SU-DHL-6 (cell line): Measurements from ENCODE around the gene LEPROT.

Experiments used
- H2AFZ ChIP-seq: fragments of 200-600 bp; sonication (generic); 2 replicates; pipeline ENCODE4 v1.6.1; 2014; ENCODE audit warnings: low read depth, mild to moderate bottlenecking, moderate library complexity, mixed read lengths, antibody characterized with exemption, low read length; ENCODE audit not compliant: severe bottlenecking
- H3F3A ChIP-seq: fragments of 200-600 bp; shearing (Covaris generic); 2 replicates; pipeline ENCODE4 v1.6.0; 2016; ENCODE audit warnings: antibody characterized with exemption, mild to moderate bottlenecking; ENCODE audit not compliant: insufficient read depth
- H3K27ac ChIP-seq: fragments of 200-600 bp; sonication (generic); 2 replicates; pipeline ENCODE4 v1.5.1; 2016; ENCODE audit warnings: low read depth, mild to moderate bottlenecking, low read length, moderate library complexity, mixed read lengths
- H3K27me3 ChIP-seq: fragments of 200-600 bp; sonication (generic), shearing (Covaris generic); 2 replicates; pipeline ENCODE4 v1.6.0; 2014; ENCODE audit warnings: mild to moderate bottlenecking, low read length
- H3K36me3 ChIP-seq: fragments of 200-600 bp; sonication (generic); 2 replicates; pipeline ENCODE4 v1.6.1; 2014; ENCODE audit warnings: mild to moderate bottlenecking, low read length, mixed read lengths
- H3K4me2 ChIP-seq: fragments of 300-600, 200-600 bp; shearing (Covaris generic), sonication (generic); 2 replicates; pipeline ENCODE4 v1.6.0; 2014; ENCODE audit warnings: low read length, low read depth, mild to moderate bottlenecking; ENCODE audit not compliant: poor library complexity, severe bottlenecking
- H3K4me3 ChIP-seq: fragments of 200-600 bp; sonication (generic); 2 replicates; pipeline ENCODE4 v1.5.1; 2014; ENCODE audit warnings: antibody characterized with exemption, low read length, mild to moderate bottlenecking, mixed read lengths; ENCODE audit not compliant: insufficient read depth, poor library complexity, severe bottlenecking
- H3K79me2 ChIP-seq: fragments of 200-600 bp; sonication (generic); 2 replicates; pipeline ENCODE4 v1.6.1; 2014; ENCODE audit warnings: mild to moderate bottlenecking, low read length, moderate library complexity; ENCODE audit not compliant: insufficient read depth
- H3K9ac ChIP-seq: fragments of 200-600 bp; sonication (generic); 2 replicates; pipeline ENCODE4 v1.7.0; 2014; ENCODE audit warnings: mild to moderate bottlenecking, low read length
- H3K9me2 ChIP-seq: fragments of 200-600 bp; sonication (generic); replicated peaks from 2 replicates; pipeline ENCODE4 v1.6.1; 2014; ENCODE audit warnings: low read length; ENCODE audit not compliant: insufficient read depth
- H3K9me3 ChIP-seq: fragments of 200-600 bp; sonication (generic); 2 replicates; pipeline ENCODE4 v1.6.1; 2014; ENCODE audit warnings: low read length, mixed read lengths; ENCODE audit not compliant: insufficient read depth
- H4K20me1 ChIP-seq: fragments of 200-600 bp; sonication (generic); 2 replicates; pipeline ENCODE4 v1.6.1; 2014; ENCODE audit warnings: low read depth, mild to moderate bottlenecking, antibody characterized with exemption, low read length, moderate library complexity, mixed read lengths
- CTCF ChIP-seq: fragments of 200-600 bp; sonication (generic); IDR thresholded peaks from one replicate; pipeline ENCODE4 v1.5.1; 2017; ENCODE audit warnings: antibody characterized with exemption, mild to moderate bottlenecking, low read length, moderate library complexity; ENCODE audit not compliant: insufficient read depth, poor library complexity, severe bottlenecking
- EZH2phosphoT487 ChIP-seq: fragments of 200-600 bp; sonication (generic), shearing (Covaris generic); conservative IDR thresholded peaks from 2 replicates; pipeline ENCODE4 v1.6.1; 2018; ENCODE audit warnings: mild to moderate bottlenecking, antibody characterized with exemption, low read length, moderate library complexity, mixed read lengths

The LEPROT gene

GRCh38 chr1:65480684-65481405 lies 60.4 kb downstream of the LEPROT start:
- H3K4me3 ChIP-seq: no peak overlapping the region
- no peaks in the 10 kb centered on the region for H3K79me2 ChIP-seq
- TF ChIP-seq CTCF (no peak), EZH2phosphoT487 (no peak)
- H3K27me3 ChIP-seq: no peaks in the 10 kb centered on the region
- no peaks in the 10 kb centered on the region for H3K36me3 ChIP-seq
- no peaks in the 10 kb centered on the region for H3K9me2 ChIP-seq
- no peaks in the 10 kb centered on the region for H4K20me1 ChIP-seq
- no peak overlapping the region for H3K9ac ChIP-seq
- H3K4me2 ChIP-seq: no peak overlapping the region
- no peaks in the 10 kb centered on the region for H3K9me3 ChIP-seq
- no peak overlapping the region for H3K27ac ChIP-seq
- no peak overlapping the region for H2AFZ ChIP-seq
- no peaks in the 10 kb centered on the region for H3F3A ChIP-seq

- Histone ChIP-seq H3K4me3 (no peak overlapping the region), H3K9me3 (no peaks in the 10 kb centered on the region), H3K27ac (no peak overlapping the region), H3K27me3 (no peaks in the 10 kb centered on the region), H3K36me3 (no peaks in the 10 kb centered on the region), H3K4me2 (no peak overlapping the region), H3F3A (no peaks in the 10 kb centered on the region), H3K79me2 (no peaks in the 10 kb centered on the region), H3K9me2 (no peaks in the 10 kb centered on the region), H4K20me1 (no peaks in the 10 kb centered on the region), H2AFZ (no peak overlapping the region), H3K9ac (no peak overlapping the region)
- no peak for TF ChIP-seq EZH2phosphoT487
- no peak for TF ChIP-seq CTCF
These were observed 63.7 kb downstream of the LEPROT start for GRCh38 chr1:65483993-65484754.
